ENCODE measurements around the gene DNAJA2. TPM values are rescaled to one million over a fixed set of nuclear protein-coding genes. Genes with fewer than 3 reads are reported as not detected.

Gene DNAJA2
- polyA plus RNA-seq, 1 donor from 2014 or later, result 99.5 TPM

DNA sequence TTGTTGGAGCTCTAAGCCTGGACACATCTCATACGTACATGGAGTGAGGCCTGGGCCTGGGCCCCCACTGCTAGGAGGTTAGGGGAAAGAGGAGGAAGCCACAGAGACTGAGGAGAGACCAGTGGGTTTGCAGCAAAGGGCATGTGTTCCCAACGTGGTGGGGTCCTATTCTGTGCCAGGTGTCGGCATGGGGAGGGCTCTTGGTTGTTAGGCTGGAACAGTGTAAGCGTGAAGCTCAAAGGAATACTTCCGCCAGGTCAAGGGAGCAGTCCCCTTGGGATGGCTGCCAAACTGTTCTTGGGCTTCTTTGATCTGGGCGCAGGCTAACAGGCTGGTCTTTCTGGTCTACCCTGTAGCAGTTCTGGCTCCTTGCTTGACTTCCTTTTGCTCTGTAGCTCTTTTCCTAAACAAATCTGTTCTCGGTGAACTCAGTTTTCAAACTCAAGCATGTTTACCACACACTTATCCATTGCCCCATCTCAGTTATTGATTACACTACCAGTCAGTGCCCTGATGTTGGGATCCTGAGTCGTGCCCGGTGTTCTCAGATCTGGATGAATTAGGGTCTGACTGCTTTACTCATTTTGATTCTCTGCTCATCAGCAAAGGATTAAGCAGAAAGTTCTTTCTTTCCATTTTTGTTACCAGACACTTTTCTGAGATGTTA is 52.9 kb downstream of the DNAJA2 start:
- H3K27ac ChIP-seq (ENCODE audit: low read length), result no peak overlapping the region
- no peaks in the 10 kb centered on the region for H3K9me3 ChIP-seq (ENCODE audit: low read length)
- no peaks in the 10 kb centered on the region for H3K27me3 ChIP-seq (ENCODE audit: insufficient read depth, low read depth, low read length)
- no peaks in the 10 kb centered on the region for H4K20me1 ChIP-seq (ENCODE audit: insufficient read depth)
- H3K4me2 ChIP-seq (ENCODE audit: low read length), result no peak overlapping the region
- TF ChIP-seq TAF1 (IDR thresholded peaks at IDR 0.05; ENCODE audit: low read depth), result no peak
- no peak for TF ChIP-seq POLR2AphosphoS5 (IDR thresholded peaks at IDR 0.05)
- TF ChIP-seq EZH2 (IDR thresholded peaks at IDR 0.05; ENCODE audit: borderline replicate concordance, insufficient read depth, low read length, poor library complexity, severe bottlenecking), result no peak
- TF ChIP-seq SMC3 (conservative IDR thresholded peaks at IDR 0.05; ENCODE audit: poor library complexity), result no peak
- no peak for TF ChIP-seq EP300 (conservative IDR thresholded peaks at IDR 0.05; ENCODE audit: poor library complexity, severe bottlenecking)
- no peak for TF ChIP-seq RAD21 (conservative IDR thresholded peaks at IDR 0.05)
- no peak for TF ChIP-seq MXI1 (conservative IDR thresholded peaks at IDR 0.05; ENCODE audit: poor library complexity, severe bottlenecking)
- no peak for TF ChIP-seq CTCF (IDR thresholded peaks at IDR 0.05; ENCODE audit: poor library complexity, severe bottlenecking)
- TF ChIP-seq, protein P1, sequence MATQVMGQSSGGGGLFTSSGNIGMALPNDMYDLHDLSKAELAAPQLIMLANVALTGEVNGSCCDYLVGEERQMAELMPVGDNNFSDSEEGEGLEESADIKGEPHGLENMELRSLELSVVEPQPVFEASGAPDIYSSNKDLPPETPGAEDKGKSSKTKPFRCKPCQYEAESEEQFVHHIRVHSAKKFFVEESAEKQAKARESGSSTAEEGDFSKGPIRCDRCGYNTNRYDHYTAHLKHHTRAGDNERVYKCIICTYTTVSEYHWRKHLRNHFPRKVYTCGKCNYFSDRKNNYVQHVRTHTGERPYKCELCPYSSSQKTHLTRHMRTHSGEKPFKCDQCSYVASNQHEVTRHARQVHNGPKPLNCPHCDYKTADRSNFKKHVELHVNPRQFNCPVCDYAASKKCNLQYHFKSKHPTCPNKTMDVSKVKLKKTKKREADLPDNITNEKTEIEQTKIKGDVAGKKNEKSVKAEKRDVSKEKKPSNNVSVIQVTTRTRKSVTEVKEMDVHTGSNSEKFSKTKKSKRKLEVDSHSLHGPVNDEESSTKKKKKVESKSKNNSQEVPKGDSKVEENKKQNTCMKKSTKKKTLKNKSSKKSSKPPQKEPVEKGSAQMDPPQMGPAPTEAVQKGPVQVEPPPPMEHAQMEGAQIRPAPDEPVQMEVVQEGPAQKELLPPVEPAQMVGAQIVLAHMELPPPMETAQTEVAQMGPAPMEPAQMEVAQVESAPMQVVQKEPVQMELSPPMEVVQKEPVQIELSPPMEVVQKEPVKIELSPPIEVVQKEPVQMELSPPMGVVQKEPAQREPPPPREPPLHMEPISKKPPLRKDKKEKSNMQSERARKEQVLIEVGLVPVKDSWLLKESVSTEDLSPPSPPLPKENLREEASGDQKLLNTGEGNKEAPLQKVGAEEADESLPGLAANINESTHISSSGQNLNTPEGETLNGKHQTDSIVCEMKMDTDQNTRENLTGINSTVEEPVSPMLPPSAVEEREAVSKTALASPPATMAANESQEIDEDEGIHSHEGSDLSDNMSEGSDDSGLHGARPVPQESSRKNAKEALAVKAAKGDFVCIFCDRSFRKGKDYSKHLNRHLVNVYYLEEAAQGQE (IDR thresholded peaks at IDR 0.05; ENCODE audit: borderline replicate concordance), result no peak
- no peak overlapping the region for H3K4me3 ChIP-seq (ENCODE audit: low read length)
- no peak overlapping the region for H2AFZ ChIP-seq (ENCODE audit: low read depth, low read length)
- H3K79me2 ChIP-seq (replicated peaks; ENCODE audit: insufficient read depth, low read length), result no peaks in the 10 kb centered on the region
- no peaks in the 10 kb centered on the region for H3K36me3 ChIP-seq (ENCODE audit: insufficient read depth, low read length)
- H3F3A ChIP-seq (ENCODE audit: insufficient read depth, low read length, poor library complexity, severe bottlenecking), result no peaks in the 10 kb centered on the region
- no peaks in the 10 kb centered on the region for H3K9me2 ChIP-seq (ENCODE audit: insufficient read depth, low read length)
- no peak overlapping the region for H3K9ac ChIP-seq (ENCODE audit: low read length)

DNA sequence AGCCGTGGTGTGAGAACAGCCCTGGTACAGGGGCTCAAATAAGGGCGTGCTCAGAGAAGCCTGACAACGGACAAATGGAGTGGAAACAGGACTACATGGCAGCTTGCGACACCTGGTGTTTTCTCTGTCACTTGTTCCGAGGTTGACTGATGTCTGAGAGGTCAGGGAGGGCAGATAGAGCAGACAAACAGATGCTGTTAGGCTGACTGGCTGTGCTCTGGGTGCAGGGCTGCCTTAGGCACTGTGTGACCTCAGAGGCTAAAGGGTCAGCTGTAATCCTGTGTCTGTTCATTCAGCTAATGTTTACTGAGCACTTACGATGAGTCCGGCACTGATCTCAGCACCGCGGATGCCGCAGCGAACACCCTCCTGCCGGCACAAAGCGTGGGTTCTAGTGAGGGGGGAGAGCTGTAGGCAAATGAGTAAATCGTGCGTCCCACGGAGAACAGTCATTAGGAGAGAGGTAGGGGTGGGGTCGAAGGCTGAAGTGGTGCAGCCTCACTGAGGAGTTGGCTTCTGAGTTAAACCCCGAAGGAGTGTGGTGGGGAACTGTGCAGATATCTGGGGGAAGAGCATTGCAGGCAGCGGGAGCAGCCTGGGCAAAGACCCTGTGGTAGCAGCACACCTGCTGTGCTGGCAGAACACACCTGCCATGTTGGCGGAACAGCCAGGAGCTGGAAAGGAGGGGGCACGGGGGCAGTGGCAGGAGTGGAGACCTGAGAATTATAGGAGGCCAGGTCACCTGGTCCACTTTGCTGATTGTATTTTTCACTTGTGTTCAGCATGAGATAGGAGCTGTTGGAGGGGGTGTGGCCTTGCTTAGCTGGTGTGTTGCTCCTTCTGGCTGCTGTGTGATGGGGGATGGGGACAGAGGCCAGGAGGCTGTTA is 54.3 kb downstream of the DNAJA2 start:
- H2AFZ ChIP-seq (ENCODE audit: low read depth, low read length), result no peak overlapping the region
- no peaks in the 10 kb centered on the region for H3K36me3 ChIP-seq (ENCODE audit: insufficient read depth, low read length)
- H3K4me3 ChIP-seq (ENCODE audit: low read length), result no peak overlapping the region
- H3K27me3 ChIP-seq (ENCODE audit: insufficient read depth, low read depth, low read length), result no peaks in the 10 kb centered on the region
- H3K79me2 ChIP-seq (replicated peaks; ENCODE audit: insufficient read depth, low read length), result no peaks in the 10 kb centered on the region
- no peak overlapping the region for H3K27ac ChIP-seq (ENCODE audit: low read length)
- no peaks in the 10 kb centered on the region for H3K9me2 ChIP-seq (ENCODE audit: insufficient read depth, low read length)
- TF ChIP-seq TAF1 (IDR thresholded peaks at IDR 0.05; ENCODE audit: low read depth) (no peak), POLR2AphosphoS5 (IDR thresholded peaks at IDR 0.05) (no peak), MXI1 (conservative IDR thresholded peaks at IDR 0.05; ENCODE audit: poor library complexity, severe bottlenecking) (no peak), SMC3 (conservative IDR thresholded peaks at IDR 0.05; ENCODE audit: poor library complexity) (no peak), CTCF (IDR thresholded peaks at IDR 0.05; ENCODE audit: poor library complexity, severe bottlenecking) (no peak), EZH2 (IDR thresholded peaks at IDR 0.05; ENCODE audit: borderline replicate concordance, insufficient read depth, low read length, poor library complexity, severe bottlenecking) (no peak), RAD21 (conservative IDR thresholded peaks at IDR 0.05) (no peak), EP300 (conservative IDR thresholded peaks at IDR 0.05; ENCODE audit: poor library complexity, severe bottlenecking) (no peak)
- TF ChIP-seq, protein P1 (IDR thresholded peaks at IDR 0.05; ENCODE audit: borderline replicate concordance), result no peak
- H3F3A ChIP-seq (ENCODE audit: insufficient read depth, low read length, poor library complexity, severe bottlenecking), result no peaks in the 10 kb centered on the region
- H3K4me2 ChIP-seq (ENCODE audit: low read length), result no peak overlapping the region
- H3K9me3 ChIP-seq (ENCODE audit: low read length), result no peaks in the 10 kb centered on the region
- no peak overlapping the region for H3K9ac ChIP-seq (ENCODE audit: low read length)
- H4K20me1 ChIP-seq (ENCODE audit: insufficient read depth), result no peaks in the 10 kb centered on the region
